Right cardiac atrium (tissue), 5 donors: ENCODE results near the gene SLFN5. TPM values are rescaled to one million over a fixed set of nuclear protein-coding genes. Genes with fewer than 3 reads are reported as not detected.
"Not testable (repeated sequence)": the region's sequence is repeated elsewhere in the genome, so short reads cannot be mapped to it uniquely, and the experiment has no call there.

Experiments
- ATAC-seq, 2 donors: fragments of 200-7000 bp; cut with Tn5 transposase; one replicate each; pipeline versions ENCODE4 v1.8.0 to v1.9.1; 2020; ENCODE audit warnings: moderate library complexity in 2 of 2, mild to moderate bottlenecking in 1 of 2
- DNase-seq, 3 donors: peaks; one replicate each; pipeline ENCODE4 v3.0.0-alpha.2; 2020
- H3K27ac ChIP-seq: one replicate; pipeline ENCODE4 v1.5.1; 2013; ENCODE audit warnings: mild to moderate bottlenecking, low read length, control low read depth, moderate library complexity
- H3K27me3 ChIP-seq: one replicate; pipeline ENCODE4 v1.6.1; 2013; ENCODE audit not compliant: control insufficient read depth, insufficient read depth
- H3K4me1 ChIP-seq: one replicate; pipeline ENCODE4 v1.6.1; 2013; ENCODE audit warnings: low read length; ENCODE audit not compliant: control insufficient read depth, insufficient read depth
- H3K4me3 ChIP-seq: one replicate; pipeline ENCODE4 v1.5.1; 2013; ENCODE audit warnings: low read length, control low read depth
- H3K9me3 ChIP-seq: one replicate; pipeline ENCODE4 v1.6.1; 2013; ENCODE audit warnings: low read length; ENCODE audit not compliant: control insufficient read depth
- WGBS: extraction: QIAGEN DNeasy Blood & Tissue Kit; methylation state at CpG from one replicate; pipeline ENCODE4 v1.1.7; 2013; 5-methylcytosine and 5-hydroxymethylcytosine counted together
- intact Hi-C, 4 donors: fragments of 100-400 bp; cut with DNase I; formaldehyde crosslinking; loops; one replicate each; pipeline versions ENCODE4 v1.11.0 to v1.14.0; 2022 to 2023
- long read RNA-seq, 4 donors: library from polyadenylated mRNA; unstranded; transcript quantifications; one replicate each; pipeline ENCODE4 v2.0.0, GENCODE V29; 2020 to 2021
- polyA plus RNA-seq: library from polyadenylated mRNA; stranded (reverse); fragments of 200-250 nt; gene quantifications from one replicate; pipeline ENCODE4 v1.2.3, GENCODE V29; 2013
- total RNA-seq, 4 donors: library from RNA; stranded (reverse); fragmentation: NEBNext Ultra II Directional; extraction: Animal tissue kit (Norgen Biotek cat#: 25700); gene quantifications; one replicate each; pipeline ENCODE4 v1.2.1, GENCODE V29; 2021
- donor health status: healthy with polysubstance abuse.
- donor health status: DM: no; HTN: yes; CAD: no.
- donor health status: DM: no; HTN: no; CAD: no.
- donor health status: DM: no; HTN: yes; CAD: no; lungs with severe emphysema.
- donor health status: DM: yes; HTN: yes; CAD: no.

SLFN5 gene
- total RNA-seq (10 to 100 TPM; 10.3 to 24.0 (median 20.1) TPM), polyA plus RNA-seq (3.9 TPM)
- long read RNA-seq, donor 1, full-length matches to known transcripts: 6 of 11 reads
- long read RNA-seq, donor 1, partial matches to known transcripts: 3 of 11 reads
- long read RNA-seq, donor 1, other reads (novel, unspliced or antisense): 2 of 11 reads
- long read RNA-seq, donor 2, partial matches to known transcripts: 1 of 2 reads
- long read RNA-seq, donor 2, other reads (novel, unspliced or antisense): 0 of 2 reads
- long read RNA-seq, donor 3, full-length matches to known transcripts: 50 of 79 reads
- long read RNA-seq, donor 3, partial matches to known transcripts: 26 of 79 reads
- long read RNA-seq, donor 3, other reads (novel, unspliced or antisense): 3 of 79 reads
- long read RNA-seq, donor 4: 0 reads

DNA sequence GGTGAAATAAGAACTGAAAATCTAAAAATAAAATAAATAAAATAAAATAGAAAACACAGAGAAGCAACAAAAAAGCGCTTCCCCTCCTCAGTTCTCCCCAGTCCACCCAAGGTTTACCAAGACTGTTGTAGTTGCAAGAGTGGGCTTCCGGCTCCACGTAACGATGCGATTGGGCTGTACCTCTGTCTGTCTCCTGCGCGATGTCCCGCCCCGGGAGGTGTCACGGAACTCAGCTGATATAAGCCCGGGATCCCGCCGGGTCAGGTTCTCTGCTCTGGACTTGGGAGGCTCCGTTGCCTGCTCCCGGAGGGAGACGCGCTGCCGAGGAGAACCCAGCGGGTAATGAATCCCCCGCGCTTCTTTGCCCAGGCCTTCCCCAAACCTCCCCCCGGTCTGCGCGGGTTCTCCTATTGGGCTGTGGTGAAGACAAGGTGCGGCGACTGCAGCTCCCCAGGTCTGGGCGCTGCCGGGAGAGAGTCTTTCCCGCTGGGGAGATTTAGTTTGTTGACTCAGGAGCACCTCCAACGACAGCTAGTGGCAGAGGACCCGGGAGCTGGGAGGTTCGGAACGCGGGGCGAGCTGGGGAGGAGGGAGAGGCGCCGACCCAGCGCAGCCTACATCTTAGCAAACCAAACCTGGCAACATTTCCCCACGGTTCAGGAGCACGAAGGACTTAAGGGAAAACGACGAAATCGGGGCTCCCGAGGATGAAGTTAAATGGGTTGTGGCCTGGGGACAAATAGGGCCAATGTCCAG is at the start of gene SLFN5:
Gene SLFN5 (plus strand): TSS at position 268 of the 756 bp plus-strand sequence. CDS start 15,619 bp downstream, outside the sequence.
- peak; percentile 93 to 98 (median 97) for DNase-seq
- intact Hi-C loops: no loop called here
- Histone ChIP-seq H3K4me1 (peaks cover 2% of the 10 kb centered on the region), H3K4me3 (peak within 1 kb of the TSS; percentile 94), H3K27ac (peak within 1 kb of the TSS; percentile 99), H3K9me3 (no peaks in the 10 kb centered on the region), H3K27me3 (no peaks in the 10 kb centered on the region)
- under 1% methylated on average over 44 of the region's 44 CpGs for WGBS
- peak; percentile 97 to 98 for ATAC-seq

DNA sequence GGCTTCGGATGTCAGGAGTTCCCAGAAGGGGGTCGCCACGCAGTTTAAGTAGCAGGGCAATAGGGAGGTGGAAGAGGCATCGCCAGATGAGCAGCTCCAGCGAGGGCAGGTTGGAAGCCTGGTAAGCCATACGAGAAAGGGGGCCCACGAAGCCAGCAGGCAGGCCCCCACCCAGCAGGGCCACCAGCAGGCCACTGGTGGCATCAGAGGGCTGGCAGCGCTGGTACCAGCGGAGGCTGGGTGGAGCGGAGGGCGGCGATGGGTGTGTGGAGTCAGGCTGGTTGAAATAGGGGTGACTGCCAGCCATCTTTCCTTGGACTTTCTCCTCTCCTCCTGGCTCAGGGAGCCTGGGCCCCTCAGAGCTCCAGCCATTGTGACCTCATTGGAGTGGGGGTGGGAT is 48.9 kb upstream of the SLFN5 start, which contains the start of gene SLC35G3:
Gene SLC35G3 (minus strand): TSS at position 393 of the 400 bp plus-strand sequence. CDS start 86 bp downstream, at position 307.
- H3K9me3 ChIP-seq, DNase-seq, H3K27ac ChIP-seq, H3K4me1 ChIP-seq, H3K4me3 ChIP-seq, H3K27me3 ChIP-seq, intact Hi-C loops: not testable (repeated sequence)
- ATAC-seq: peak in 1 of 2 donors; percentile 31
- 94% methylated on average over 12 of the region's 12 CpGs for WGBS

DNA sequence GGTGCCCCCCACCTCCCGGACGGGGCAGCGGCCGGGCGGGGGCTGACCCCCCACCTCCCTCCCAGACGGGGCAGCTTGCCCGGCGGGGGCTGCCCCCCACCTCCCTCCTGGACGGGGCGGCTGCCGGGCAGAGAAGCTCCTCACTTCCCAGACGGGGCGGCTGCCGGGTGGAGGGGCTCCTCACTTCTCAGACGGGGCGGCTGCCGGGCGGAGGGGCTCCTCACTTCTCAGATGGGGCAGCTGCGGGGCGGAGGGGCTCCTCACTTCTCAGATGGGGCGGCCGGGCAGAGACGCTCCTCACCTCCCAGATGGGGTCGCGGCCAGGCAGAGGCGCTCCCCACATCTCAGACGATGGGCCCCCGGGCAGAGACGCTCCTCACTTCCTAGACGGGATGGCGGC is 47.8 kb upstream of the SLFN5 start:
- H3K27ac ChIP-seq, H3K4me3 ChIP-seq, intact Hi-C loops, ATAC-seq, DNase-seq, H3K27me3 ChIP-seq, H3K9me3 ChIP-seq, H3K4me1 ChIP-seq: not testable (repeated sequence)
- 92% methylated on average over 31 of the region's 31 CpGs for WGBS

DNA sequence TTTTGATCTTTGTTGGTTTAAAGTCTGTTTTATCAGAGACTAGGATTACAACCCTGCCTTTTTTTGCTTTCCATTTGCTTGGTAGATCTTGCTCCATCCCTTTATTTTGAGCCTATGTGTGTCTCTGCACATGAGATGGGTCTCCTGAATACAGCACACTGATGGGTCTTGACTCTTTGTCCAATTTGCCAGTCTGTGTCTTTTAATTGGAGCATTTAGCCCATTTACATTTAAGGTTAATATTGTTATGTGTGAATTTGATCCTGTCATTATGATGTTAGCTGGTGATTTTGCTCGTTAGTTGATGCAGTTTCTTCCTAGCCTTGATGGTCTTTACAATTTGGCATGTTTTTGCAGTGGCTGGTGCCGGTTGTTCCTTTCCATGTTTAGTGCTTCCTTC is 40.3 kb upstream of the SLFN5 start:
- H3K9me3 ChIP-seq, DNase-seq, H3K4me3 ChIP-seq, H3K27ac ChIP-seq, ATAC-seq, intact Hi-C loops, H3K27me3 ChIP-seq, H3K4me1 ChIP-seq: not testable (repeated sequence)
- WGBS: 63% methylated on average over 2 of the region's 2 CpGs

DNA sequence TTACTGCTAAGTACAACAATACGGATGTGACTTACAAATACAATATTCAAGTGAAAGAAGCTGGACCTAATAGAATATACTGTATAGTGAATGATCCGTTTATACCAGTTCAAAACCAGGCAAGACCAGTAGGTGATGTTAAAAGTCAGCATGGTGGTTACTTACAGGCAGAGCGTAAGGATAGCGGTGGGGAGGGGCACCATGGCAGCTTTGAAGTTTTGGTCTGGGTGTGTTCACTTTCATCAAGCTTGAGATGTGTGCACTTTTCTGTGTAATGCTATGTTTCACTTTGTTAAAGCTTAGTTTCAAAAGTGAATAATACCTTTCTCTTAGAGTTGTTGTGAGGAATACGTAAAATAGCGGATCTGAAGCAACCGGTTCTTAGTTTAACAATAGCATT is 32.1 kb upstream of the SLFN5 start:
- no peak for ATAC-seq

DNA sequence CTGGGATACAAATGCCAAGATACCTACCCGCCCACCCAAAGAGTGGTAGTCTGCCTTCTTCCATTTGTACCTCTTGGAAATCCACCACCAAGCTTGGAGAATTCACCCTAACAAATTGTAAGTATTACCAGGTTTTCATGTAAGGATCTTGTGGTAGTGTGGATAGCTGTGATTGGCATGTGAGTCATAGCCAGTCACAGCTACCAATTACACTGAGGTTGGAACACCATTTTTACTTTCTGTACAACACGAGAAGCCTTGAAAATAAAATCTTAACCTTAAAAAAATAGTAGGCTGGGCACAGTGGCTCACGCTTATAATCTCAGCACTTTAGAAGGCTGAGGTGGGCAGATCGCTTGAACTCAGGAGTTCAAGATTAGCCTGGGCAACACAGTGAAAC is 30.2 kb upstream of the SLFN5 start:
- no peak overlapping the region for H3K27ac ChIP-seq
- no peaks in the 10 kb centered on the region for H3K4me1 ChIP-seq
- intact Hi-C loops: loop anchor here in 1 of 4 donors (10.0 kb wide), 1 partner anchor 52 kb away; no protein-coding TSS in a partner anchor
- ATAC-seq (no peak), DNase-seq (no peak)
- H3K27me3 ChIP-seq: no peaks in the 10 kb centered on the region
- 88% methylated on average over 4 of the region's 4 CpGs for WGBS
- no peak overlapping the region for H3K4me3 ChIP-seq
- no peaks in the 10 kb centered on the region for H3K9me3 ChIP-seq

More for the DNA sequence above, 32.1 kb upstream of the SLFN5 start:
- no peak overlapping the region for H3K4me3 ChIP-seq
- intact Hi-C loops: loop anchor here in 1 of 4 donors (10.0 kb wide), 1 partner anchor 54 kb away; no protein-coding TSS in a partner anchor
- H3K27me3 ChIP-seq: no peaks in the 10 kb centered on the region
- H3K27ac ChIP-seq: no peak overlapping the region
- no peak for DNase-seq
- WGBS: 94% methylated on average over 7 of the region's 7 CpGs
- H3K9me3 ChIP-seq: no peaks in the 10 kb centered on the region
- H3K4me1 ChIP-seq: no peaks in the 10 kb centered on the region

DNA sequence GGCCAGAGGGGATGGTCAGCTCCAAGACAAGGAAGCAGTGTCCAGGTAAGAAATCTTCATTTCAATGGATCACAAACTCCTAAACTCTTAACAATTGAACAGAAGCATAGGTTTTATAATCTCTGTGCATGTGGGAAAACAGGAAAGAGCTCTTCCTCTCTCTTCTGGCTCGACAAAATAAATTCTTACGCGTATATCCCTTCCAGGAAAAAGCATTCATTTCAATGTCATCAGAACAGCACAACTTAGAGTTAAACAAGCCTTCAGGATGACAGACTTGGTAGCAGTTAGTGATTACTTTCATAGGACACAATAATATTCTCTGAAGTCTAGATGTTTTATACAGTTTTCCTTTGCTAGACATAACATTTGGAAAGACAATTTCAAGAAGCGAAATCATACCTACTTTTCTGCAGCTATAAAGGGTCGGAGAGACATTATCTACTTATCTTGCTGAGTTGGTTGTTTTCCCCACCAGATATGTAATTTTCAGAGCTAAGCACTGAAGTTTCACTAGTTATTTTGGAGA is 29.4 kb upstream of the SLFN5 start:
- 55% methylated on average over 5 of the region's 5 CpGs for WGBS
- no peaks in the 10 kb centered on the region for H3K27me3 ChIP-seq
- no peak overlapping the region for H3K4me3 ChIP-seq
- H3K4me1 ChIP-seq: no peaks in the 10 kb centered on the region
- DNase-seq: no peak
- H3K9me3 ChIP-seq: no peaks in the 10 kb centered on the region
- H3K27ac ChIP-seq: no peak overlapping the region
- intact Hi-C loops: loop anchor here in 1 of 4 donors (10.0 kb wide), 1 partner anchor 51 kb away; no protein-coding TSS in a partner anchor
- no peak for ATAC-seq

DNA sequence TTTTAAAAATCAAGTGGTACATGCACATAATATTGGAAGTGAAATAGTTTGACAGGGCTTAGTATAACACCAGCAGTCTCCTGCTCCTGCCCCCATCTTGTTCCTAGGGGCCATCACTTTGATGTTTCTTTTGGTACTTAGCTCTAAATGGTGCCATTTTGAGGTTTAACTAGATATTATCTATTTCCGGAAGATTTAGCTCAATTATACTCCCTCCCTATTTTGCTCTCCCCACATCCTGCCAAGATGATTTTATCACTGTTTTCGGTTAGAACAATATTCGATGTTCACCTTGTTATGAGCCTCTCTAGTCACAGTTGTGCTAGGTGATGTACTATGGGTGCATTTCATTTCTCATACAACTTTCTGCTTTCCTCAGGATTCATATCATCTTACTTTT is 28.7 kb upstream of the SLFN5 start:
- DNase-seq (no peak), ATAC-seq (peak in 1 of 2 donors; percentile 19)
- Histone ChIP-seq H3K9me3 (no peaks in the 10 kb centered on the region), H3K27ac (no peak overlapping the region), H3K4me3 (no peak overlapping the region), H3K27me3 (no peaks in the 10 kb centered on the region), H3K4me1 (no peaks in the 10 kb centered on the region)
- WGBS: 56% methylated on average over 3 of the region's 3 CpGs
- intact Hi-C loops: loop anchor here in 1 of 4 donors (10.0 kb wide), 1 partner anchor 51 kb away; no protein-coding TSS in a partner anchor

DNA sequence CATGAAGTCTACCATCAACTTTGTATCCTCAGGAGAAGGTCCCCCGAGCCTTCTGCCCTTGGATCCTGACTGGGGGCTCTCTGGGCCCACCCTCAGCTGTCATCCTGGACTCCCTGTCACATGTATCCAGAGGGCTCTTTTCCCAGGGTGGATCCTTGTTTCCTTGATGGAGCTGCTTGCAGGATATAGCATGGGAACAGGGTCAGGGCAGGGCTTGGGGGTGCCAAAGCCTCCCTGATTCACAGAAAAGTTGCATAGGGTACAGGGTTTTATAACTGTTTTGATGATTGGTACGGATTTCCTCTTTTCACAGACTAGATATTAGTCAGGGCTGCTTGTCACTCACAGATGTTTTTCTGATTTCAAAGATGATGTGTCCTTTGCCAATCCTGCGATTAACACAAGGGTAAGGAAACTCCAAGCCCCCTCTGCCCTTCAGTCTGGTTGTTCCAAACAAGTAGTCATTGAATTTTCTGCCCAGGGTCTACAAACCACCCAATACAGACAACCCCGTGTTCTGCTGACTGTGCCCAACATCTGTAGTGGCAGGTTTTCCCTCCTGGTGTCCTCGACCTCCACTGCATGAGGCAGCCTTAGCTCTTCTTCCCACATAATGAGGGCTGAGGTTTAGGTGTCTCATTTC is 28.1 kb upstream of the SLFN5 start:
- intact Hi-C loops: loop anchor here in 1 of 4 donors (10.0 kb wide), 1 partner anchor 50 kb away; no protein-coding TSS in a partner anchor
- Histone ChIP-seq H3K9me3 (no peaks in the 10 kb centered on the region), H3K4me1 (no peaks in the 10 kb centered on the region), H3K27me3 (no peaks in the 10 kb centered on the region), H3K4me3 (no peak overlapping the region), H3K27ac (peak overlapping the region; percentile 31)
- ATAC-seq: no peak
- WGBS: 58% methylated on average over 5 of the region's 5 CpGs
- DNase-seq: no peak

DNA sequence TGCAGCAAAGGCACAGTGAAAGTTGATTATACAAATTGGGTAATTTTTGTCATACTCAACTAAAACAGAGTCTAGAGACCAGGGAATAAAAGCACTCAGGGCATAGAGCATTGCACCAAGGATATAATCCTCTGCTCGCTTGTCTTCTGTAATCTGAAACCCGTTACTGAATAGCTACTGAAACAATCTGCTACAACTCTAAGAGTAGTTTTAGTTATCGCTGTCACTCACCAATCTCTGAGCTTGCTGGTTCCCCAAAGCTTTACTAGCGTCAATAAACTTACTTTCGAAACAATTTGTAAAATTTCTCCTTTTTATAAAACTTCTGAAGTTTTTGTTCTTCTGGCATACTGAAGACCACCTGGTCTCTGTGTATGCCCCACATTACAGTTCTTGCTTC is 25.8 kb upstream of the SLFN5 start:
- WGBS: 69% methylated on average over 5 of the region's 5 CpGs
- no peak for DNase-seq

More for the DNA sequence above, 25.8 kb upstream of the SLFN5 start:
- Histone ChIP-seq H3K4me3 (no peak overlapping the region), H3K9me3 (no peaks in the 10 kb centered on the region), H3K4me1 (no peaks in the 10 kb centered on the region), H3K27me3 (no peaks in the 10 kb centered on the region), H3K27ac (no peak overlapping the region)
- intact Hi-C loops: loop anchor here in 1 of 4 donors (10.0 kb wide), 1 partner anchor 48 kb away; no protein-coding TSS in a partner anchor
- no peak for ATAC-seq
